Mammary epithelial cell (primary cell): ENCODE data around the gene B4GALT6.

Experiments used
- EZH2 ChIP-seq: IDR thresholded peaks from 2 replicates; pipeline ENCODE4 v1.6.1; 2012; ENCODE audit warnings: low read length, inconsistent platforms, borderline replicate concordance
- TF ChIP-seq, protein P1 (sequence below), 2 donors: IDR thresholded peaks in 1 of 2; conservative IDR thresholded peaks in 1 of 2; 2 replicates each; pipeline ENCODE4 v1.5.1; 2011 to 2012; ENCODE audit warnings: inconsistent platforms in 2 of 2, low read length in 2 of 2, mild to moderate bottlenecking in 2 of 2, control low read depth in 1 of 2, low read depth in 1 of 2; ENCODE audit not compliant: insufficient read depth in 1 of 2; ENCODE audit errors: extremely low read depth in 1 of 2

DNA sequence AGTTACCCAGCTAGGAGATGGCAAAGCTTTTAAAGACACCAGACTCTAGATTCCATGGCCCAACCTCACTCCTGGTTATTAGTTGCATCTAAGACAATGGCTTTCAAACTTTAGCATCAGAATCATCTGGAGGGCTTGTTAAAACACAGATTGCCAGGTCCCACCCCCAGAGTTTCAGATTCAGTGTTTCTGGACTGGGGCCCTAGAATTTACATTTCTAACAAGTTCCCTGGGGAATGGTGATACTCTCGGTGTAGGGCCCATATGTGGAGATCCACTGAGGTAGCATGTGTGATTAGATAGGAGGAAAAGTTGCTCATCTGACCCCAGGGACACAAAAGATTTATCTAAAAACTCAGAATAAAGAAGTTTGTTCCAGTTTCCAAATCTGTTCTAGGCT lies 107.2 kb downstream of the B4GALT6 start:
- TF ChIP-seq, protein P1, sequence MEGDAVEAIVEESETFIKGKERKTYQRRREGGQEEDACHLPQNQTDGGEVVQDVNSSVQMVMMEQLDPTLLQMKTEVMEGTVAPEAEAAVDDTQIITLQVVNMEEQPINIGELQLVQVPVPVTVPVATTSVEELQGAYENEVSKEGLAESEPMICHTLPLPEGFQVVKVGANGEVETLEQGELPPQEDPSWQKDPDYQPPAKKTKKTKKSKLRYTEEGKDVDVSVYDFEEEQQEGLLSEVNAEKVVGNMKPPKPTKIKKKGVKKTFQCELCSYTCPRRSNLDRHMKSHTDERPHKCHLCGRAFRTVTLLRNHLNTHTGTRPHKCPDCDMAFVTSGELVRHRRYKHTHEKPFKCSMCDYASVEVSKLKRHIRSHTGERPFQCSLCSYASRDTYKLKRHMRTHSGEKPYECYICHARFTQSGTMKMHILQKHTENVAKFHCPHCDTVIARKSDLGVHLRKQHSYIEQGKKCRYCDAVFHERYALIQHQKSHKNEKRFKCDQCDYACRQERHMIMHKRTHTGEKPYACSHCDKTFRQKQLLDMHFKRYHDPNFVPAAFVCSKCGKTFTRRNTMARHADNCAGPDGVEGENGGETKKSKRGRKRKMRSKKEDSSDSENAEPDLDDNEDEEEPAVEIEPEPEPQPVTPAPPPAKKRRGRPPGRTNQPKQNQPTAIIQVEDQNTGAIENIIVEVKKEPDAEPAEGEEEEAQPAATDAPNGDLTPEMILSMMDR (conservative IDR thresholded peaks at IDR 0.05 in 1 of 2, IDR thresholded peaks at IDR 0.05 in 1 of 2; ENCODE audit: extremely low read depth in 1 of 2, insufficient read depth in 1 of 2, low read depth in 1 of 2, low read length in 2 of 2) = no peak
- no peak for TF ChIP-seq EZH2
